ENCODE results near the gene DCTN1. TPM values are rescaled to one million over a fixed set of nuclear protein-coding genes. Genes with fewer than 3 reads are reported as not detected.

DCTN1 gene
- total RNA-seq, 4 donors from 2014 or later: 109 to 134 (median 122) TPM

GRCh38 chr2:74328573-74328972, 51.5 kb downstream of the DCTN1 start:
- Histone ChIP-seq H3K27me3 (no peaks in the 10 kb centered on the region), H3K36me3 (no peaks in the 10 kb centered on the region), H3K27ac (no peak overlapping the region), H3K4me3 (no peak overlapping the region), H3K9me3 (no peaks in the 10 kb centered on the region), H3K4me1 (no peaks in the 10 kb centered on the region)
- intact Hi-C loops (cut with DNase I; ENCODE audit: low total_unique reads): no loop called here
- no peak for TF ChIP-seq POLR2A (IDR thresholded peaks at IDR 0.05)
- TF ChIP-seq POLR2AphosphoS5 (IDR thresholded peaks at IDR 0.05): no peak
- TF ChIP-seq EP300 (IDR thresholded peaks at IDR 0.05; ENCODE audit: low read depth): no peak
- TF ChIP-seq CTCF (IDR thresholded peaks at IDR 0.05): no peak
- no peak for DNase-seq
- WGBS, 2 donors (ENCODE audit: low coverage in 1 of 2): 40 to 89% methylated on average over 1 to 2 of the region's 2 CpGs
- in situ Hi-C loops (cut with MboI; ENCODE audit: low pct_ligation_motif_present in 1 of 4, low pct_unique_long_range_greater_than_20kb in 1 of 4, low sequenced_read_pairs in 3 of 4): loop anchor here in 2 of 4 donors (10.0 to 25.0 kb wide), 2 partner anchors 74 to 516 kb away; no protein-coding TSS in a partner anchor

GRCh38 chr2:74328074-74328473, 52.0 kb downstream of the DCTN1 start:
- in situ Hi-C loops (cut with MboI; ENCODE audit: low pct_ligation_motif_present in 1 of 4, low pct_unique_long_range_greater_than_20kb in 1 of 4, low sequenced_read_pairs in 3 of 4) (loop anchor here in 2 of 4 donors (10.0 to 25.0 kb wide), 2 partner anchors 73 to 516 kb away; no protein-coding TSS in a partner anchor), intact Hi-C loops (cut with DNase I; ENCODE audit: low total_unique reads) (no loop called here)
- Histone ChIP-seq H3K27ac (no peak overlapping the region), H3K4me1 (no peaks in the 10 kb centered on the region), H3K36me3 (no peaks in the 10 kb centered on the region), H3K4me3 (no peak overlapping the region), H3K27me3 (no peaks in the 10 kb centered on the region), H3K9me3 (no peaks in the 10 kb centered on the region)
- 64% methylated on average over 2 of the region's 2 CpGs; no CpG with 5 or more reads in 1 of the 2 donors for WGBS, 2 donors (ENCODE audit: low coverage in 1 of 2)
- TF ChIP-seq CTCF (IDR thresholded peaks at IDR 0.05) (no peak), POLR2A (IDR thresholded peaks at IDR 0.05) (no peak), POLR2AphosphoS5 (IDR thresholded peaks at IDR 0.05) (no peak), EP300 (IDR thresholded peaks at IDR 0.05; ENCODE audit: low read depth) (no peak)
- no peak for DNase-seq

GRCh38 chr2:74327627-74328026, 52.5 kb downstream of the DCTN1 start:
- no peaks in the 10 kb centered on the region for H3K4me1 ChIP-seq
- 80 to 93% methylated on average over 1 of the region's 1 CpG for WGBS, 2 donors (ENCODE audit: low coverage in 1 of 2)
- in situ Hi-C loops (cut with MboI; ENCODE audit: low pct_ligation_motif_present in 1 of 4, low pct_unique_long_range_greater_than_20kb in 1 of 4, low sequenced_read_pairs in 3 of 4) (loop anchor here in 2 of 4 donors (10.0 to 25.0 kb wide), 2 partner anchors 73 to 515 kb away; no protein-coding TSS in a partner anchor), intact Hi-C loops (cut with DNase I; ENCODE audit: low total_unique reads) (no loop called here)
- H3K27me3 ChIP-seq: no peaks in the 10 kb centered on the region
- H3K4me3 ChIP-seq: no peak overlapping the region
- no peak for TF ChIP-seq POLR2A (IDR thresholded peaks at IDR 0.05)
- no peak for TF ChIP-seq POLR2AphosphoS5 (IDR thresholded peaks at IDR 0.05)
- no peak for TF ChIP-seq CTCF (IDR thresholded peaks at IDR 0.05)
- TF ChIP-seq EP300 (IDR thresholded peaks at IDR 0.05; ENCODE audit: low read depth): no peak
- no peak for DNase-seq
- H3K36me3 ChIP-seq: no peaks in the 10 kb centered on the region
- H3K9me3 ChIP-seq: no peaks in the 10 kb centered on the region
- H3K27ac ChIP-seq: no peak overlapping the region

- intact Hi-C loops (cut with DNase I; ENCODE audit: low total_unique reads) (no loop called here), in situ Hi-C loops (cut with MboI; ENCODE audit: low pct_ligation_motif_present in 1 of 4, low pct_unique_long_range_greater_than_20kb in 1 of 4, low sequenced_read_pairs in 3 of 4) (loop anchor here in 2 of 4 donors (10.0 to 25.0 kb wide), 2 partner anchors 72 to 515 kb away; no protein-coding TSS in a partner anchor)
- Histone ChIP-seq H3K27ac (no peak overlapping the region), H3K9me3 (no peaks in the 10 kb centered on the region), H3K27me3 (no peaks in the 10 kb centered on the region), H3K4me3 (no peak overlapping the region), H3K4me1 (no peaks in the 10 kb centered on the region), H3K36me3 (no peaks in the 10 kb centered on the region)
- DNase-seq: no peak
- WGBS, 2 donors (ENCODE audit: low coverage in 1 of 2): 85 to 100% methylated on average over 2 to 5 of the region's 5 CpGs
- no peak for TF ChIP-seq POLR2AphosphoS5 (IDR thresholded peaks at IDR 0.05)
Observed at GRCh38 chr2:74327199-74327598, 52.9 kb downstream of the DCTN1 start.

- H3K4me1 ChIP-seq: no peaks in the 10 kb centered on the region
- TF ChIP-seq EP300 (IDR thresholded peaks at IDR 0.05; ENCODE audit: low read depth) (no peak), POLR2A (IDR thresholded peaks at IDR 0.05) (no peak), POLR2AphosphoS5 (IDR thresholded peaks at IDR 0.05) (no peak), CTCF (IDR thresholded peaks at IDR 0.05) (no peak)
- no peaks in the 10 kb centered on the region for H3K36me3 ChIP-seq
- 82 to 93% methylated on average over 2 of the region's 2 CpGs for WGBS, 2 donors (ENCODE audit: low coverage in 1 of 2)
- no peak overlapping the region for H3K4me3 ChIP-seq
- intact Hi-C loops (cut with DNase I; ENCODE audit: low total_unique reads) (no loop called here), in situ Hi-C loops (cut with MboI; ENCODE audit: low pct_ligation_motif_present in 1 of 4, low pct_unique_long_range_greater_than_20kb in 1 of 4, low sequenced_read_pairs in 3 of 4) (loop anchor here in 2 of 4 donors (10.0 to 25.0 kb wide), 2 partner anchors 71 to 514 kb away; no protein-coding TSS in a partner anchor)
- H3K9me3 ChIP-seq: no peaks in the 10 kb centered on the region
- DNase-seq: no peak
- no peak overlapping the region for H3K27ac ChIP-seq
- H3K27me3 ChIP-seq: no peaks in the 10 kb centered on the region
Observed at GRCh38 chr2:74325815-74326214, 54.3 kb downstream of the DCTN1 start.
